HepG2 (cell line): ENCODE measurements around the gene PTGR2. TPM values are rescaled to one million over a fixed set of nuclear protein-coding genes. Genes with fewer than 3 reads are reported as not detected.

Experiments
- HNRNPH1 ChIP-seq: fragments of 200-400 bp; formaldehyde crosslinking; optimal IDR thresholded peaks from 2 replicates; pipeline ENCODE3; 2017; ENCODE audit warnings: mild to moderate bottlenecking, low read depth, low read length
- HOXA5 ChIP-seq: sonication (generic); formaldehyde crosslinking; IDR thresholded peaks from 2 replicates; pipeline ENCODE4 v1.4.0; 2020; ENCODE audit warnings: missing genetic modification reagents
- KLF11 ChIP-seq: IDR thresholded peaks from 2 replicates; pipeline ENCODE4 v1.6.1; 2016; ENCODE audit warnings: missing compliant biosample characterization
- MAFG ChIP-seq: sonication (generic); formaldehyde crosslinking; IDR thresholded peaks from 2 replicates; pipeline ENCODE4 v1.5.1; 2020; ENCODE audit warnings: mild to moderate bottlenecking, missing genetic modification reagents
- PLRG1 ChIP-seq: fragments of 450-650 bp; conservative IDR thresholded peaks from 2 replicates; pipeline ENCODE4 v1.6.1; 2016
- RBM39 ChIP-seq: fragments of 200-400 bp; formaldehyde crosslinking; IDR thresholded peaks from one replicate; pipeline ENCODE4 v1.6.1; 2018; ENCODE audit warnings: antibody characterized with exemption, mild to moderate bottlenecking, low read depth, low read length; ENCODE audit not compliant: poor library complexity, severe bottlenecking
- RFXANK ChIP-seq: IDR thresholded peaks from 2 replicates; pipeline ENCODE4 v1.6.1; 2016
- RFXAP ChIP-seq: sonication (generic); formaldehyde crosslinking; IDR thresholded peaks from 2 replicates; pipeline ENCODE4 v1.4.0; 2020; ENCODE audit warnings: missing genetic modification reagents, borderline replicate concordance
- SIX1 ChIP-seq: sonication (generic); formaldehyde crosslinking; IDR thresholded peaks from 2 replicates; pipeline ENCODE4 v1.4.0; 2020; ENCODE audit warnings: missing genetic modification reagents, borderline replicate concordance
- ZBTB1 ChIP-seq: sonication (generic); formaldehyde crosslinking; IDR thresholded peaks from 2 replicates; pipeline ENCODE4 v1.4.0; 2020; ENCODE audit warnings: missing genetic modification reagents, borderline replicate concordance
- ZFP36L1 ChIP-seq: sonication (generic); formaldehyde crosslinking; IDR thresholded peaks from 2 replicates; pipeline ENCODE4 v1.8.0; 2022; ENCODE audit warnings: mild to moderate bottlenecking, missing genetic modification reagents, moderate library complexity
- ZNF160 ChIP-seq: sonication (generic); formaldehyde crosslinking; IDR thresholded peaks from 2 replicates; pipeline ENCODE4 v1.8.0; 2022; ENCODE audit warnings: mild to moderate bottlenecking, inconsistent platforms, missing genetic modification reagents
- ZNF205 ChIP-seq: IDR thresholded peaks from 2 replicates; pipeline ENCODE4 v1.6.1; 2018; ENCODE audit warnings: missing biosample characterization, missing genetic modification reagents
- ZNF256 ChIP-seq: sonication (generic); formaldehyde crosslinking; conservative IDR thresholded peaks from 2 replicates; pipeline ENCODE4 v1.4.0; 2020; ENCODE audit warnings: missing genetic modification reagents
- ZNF382 ChIP-seq: sonication (generic); formaldehyde crosslinking; IDR thresholded peaks from 2 replicates; pipeline ENCODE4 v1.5.0; 2020; ENCODE audit warnings: missing genetic modification reagents, mild to moderate bottlenecking, borderline replicate concordance
- ZNF75D ChIP-seq: sonication (generic); formaldehyde crosslinking; IDR thresholded peaks from 2 replicates; pipeline ENCODE4 v1.8.1; 2023; ENCODE audit warnings: missing genetic modification reagents, mild to moderate bottlenecking, borderline replicate concordance
- ZSCAN22 ChIP-seq: sonication (generic); formaldehyde crosslinking; IDR thresholded peaks from 2 replicates; pipeline ENCODE4 v1.4.0; 2020; ENCODE audit warnings: mild to moderate bottlenecking, missing genetic modification reagents
- polyA plus RNA-seq, 8 experiments: library from polyadenylated mRNA; depleted of rRNA in 3 of 8; stranded (reverse) in 7 of 8; unstranded in 1 of 8; fragments of >200 nt; fragmentation: Illumina TruSeq in 4 of 8; extraction: Trizol in 4 of 8; gene quantifications; 2 replicates each; pipeline versions ENCODE4 v1.2.1 to v1.2.3, GENCODE V29; 2011 to 2016; ENCODE audit warnings: low read depth in 4 of 8, missing spikeins in 1 of 8, mixed read lengths in 1 of 8; ENCODE audit not compliant: insufficient read depth in 1 of 8
- total RNA-seq, 5 experiments: library from RNA; depleted of rRNA; stranded (reverse); fragments of >200 nt; fragmentation: Illumina TruSeq; extraction: Trizol; gene quantifications; 2 replicates each; pipeline ENCODE4 v1.2.3, GENCODE V29; 2016; ENCODE audit warnings: low read depth in 1 of 5
- TF ChIP-seq, protein P1 (sequence below): sonication (generic); formaldehyde crosslinking; IDR thresholded peaks from 2 replicates; pipeline ENCODE4 v1.8.1; 2022; ENCODE audit warnings: low read depth, mild to moderate bottlenecking, missing genetic modification reagents
- TF ChIP-seq, protein P2 (sequence below): sonication (generic); formaldehyde crosslinking; IDR thresholded peaks from 2 replicates; pipeline ENCODE4 v1.8.1; 2023; ENCODE audit warnings: mild to moderate bottlenecking, missing genetic modification reagents
- TF ChIP-seq, protein P3 (sequence below): sonication (generic); formaldehyde crosslinking; IDR thresholded peaks from 2 replicates; pipeline ENCODE4 v1.4.0; 2020; ENCODE audit warnings: missing genetic modification reagents
- TF ChIP-seq, protein P4 (sequence below): IDR thresholded peaks from 2 replicates; pipeline ENCODE4 v1.6.1; 2016; ENCODE audit warnings: missing compliant biosample characterization, missing genetic modification reagents, borderline replicate concordance

Gene PTGR2
- total and polyA plus RNA-seq, 2 of the 13 experiments (the other 11 are each of a cell fraction or from before 2014, with no cell fraction given), result 3.0 to 4.3 TPM

DNA sequence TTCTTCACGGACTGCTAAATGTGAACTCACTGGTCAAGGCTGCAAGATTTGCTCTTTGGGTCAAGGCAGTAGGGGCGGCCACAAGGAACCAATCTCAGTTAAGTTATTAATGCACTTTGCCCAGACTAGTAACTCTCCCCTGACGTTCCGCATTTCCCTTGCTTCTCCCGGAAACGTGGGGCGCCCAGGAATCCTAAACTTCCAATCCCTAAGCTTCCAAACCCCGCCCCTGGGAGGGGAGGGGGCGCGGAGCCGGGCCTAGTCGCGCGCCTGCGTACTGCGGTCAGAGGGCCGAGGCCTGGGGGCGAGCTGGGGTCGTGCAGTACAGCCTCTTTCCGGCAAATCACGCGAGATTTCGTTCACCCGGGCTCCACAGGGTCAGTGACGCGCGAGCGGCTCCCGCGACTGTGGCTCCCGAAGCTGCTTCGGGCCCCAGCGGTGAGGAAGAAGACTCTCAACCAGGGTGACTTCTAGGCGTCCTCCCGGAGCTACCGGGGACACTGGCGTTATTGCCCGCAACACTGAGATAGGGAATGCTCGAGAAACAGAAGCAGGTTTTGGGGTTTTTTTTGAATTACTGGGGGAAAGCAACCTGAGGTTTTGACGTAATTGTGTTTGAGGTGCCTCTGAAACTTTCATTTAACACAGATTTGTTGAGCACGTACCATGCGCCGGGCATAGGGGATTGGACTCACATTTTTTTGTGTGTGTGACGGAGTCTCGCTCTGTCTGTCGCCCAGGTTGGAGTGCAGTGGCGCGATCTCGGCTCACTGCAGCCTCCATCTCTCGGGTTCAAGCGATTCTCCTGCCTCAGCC is at the start of gene PTGR2 (continued):
- TF ChIP-seq ZNF75D (no peak), ZNF205 (peak; percentile 11; the same call in 1 of the 2 replicates), ZFP36L1 (0 out of 2 replicates have a peak, but pooled peaks have one; percentile 21), ZNF256 (no peak; the same call in 1 of the 2 replicates), ZNF382 (no peak), HNRNPH1 (no peak), RBM39 (peak; percentile 56), ZNF160 (CRISPR knock-in tag) (no peak), ZSCAN22 (CRISPR knock-in tag) (no peak), SIX1 (CRISPR knock-in tag) (no peak), MAFG (CRISPR knock-in tag) (no peak), RFXANK (no peak), HOXA5 (peak; percentile 63), PLRG1 (no peak), ZBTB1 (CRISPR knock-in tag) (no peak), KLF11 (CRISPR knock-in tag) (no peak), RFXAP (CRISPR knock-in tag) (no peak)
- TF ChIP-seq, protein P1, sequence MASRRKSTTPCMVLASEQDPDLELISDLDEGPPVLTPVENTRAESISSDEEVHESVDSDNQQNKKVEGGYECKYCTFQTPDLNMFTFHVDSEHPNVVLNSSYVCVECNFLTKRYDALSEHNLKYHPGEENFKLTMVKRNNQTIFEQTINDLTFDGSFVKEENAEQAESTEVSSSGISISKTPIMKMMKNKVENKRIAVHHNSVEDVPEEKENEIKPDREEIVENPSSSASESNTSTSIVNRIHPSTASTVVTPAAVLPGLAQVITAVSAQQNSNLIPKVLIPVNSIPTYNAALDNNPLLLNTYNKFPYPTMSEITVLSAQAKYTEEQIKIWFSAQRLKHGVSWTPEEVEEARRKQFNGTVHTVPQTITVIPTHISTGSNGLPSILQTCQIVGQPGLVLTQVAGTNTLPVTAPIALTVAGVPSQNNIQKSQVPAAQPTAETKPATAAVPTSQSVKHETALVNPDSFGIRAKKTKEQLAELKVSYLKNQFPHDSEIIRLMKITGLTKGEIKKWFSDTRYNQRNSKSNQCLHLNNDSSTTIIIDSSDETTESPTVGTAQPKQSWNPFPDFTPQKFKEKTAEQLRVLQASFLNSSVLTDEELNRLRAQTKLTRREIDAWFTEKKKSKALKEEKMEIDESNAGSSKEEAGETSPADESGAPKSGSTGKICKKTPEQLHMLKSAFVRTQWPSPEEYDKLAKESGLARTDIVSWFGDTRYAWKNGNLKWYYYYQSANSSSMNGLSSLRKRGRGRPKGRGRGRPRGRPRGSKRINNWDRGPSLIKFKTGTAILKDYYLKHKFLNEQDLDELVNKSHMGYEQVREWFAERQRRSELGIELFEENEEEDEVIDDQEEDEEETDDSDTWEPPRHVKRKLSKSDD (CRISPR knock-in tag), result no peak
- TF ChIP-seq, protein P2, sequence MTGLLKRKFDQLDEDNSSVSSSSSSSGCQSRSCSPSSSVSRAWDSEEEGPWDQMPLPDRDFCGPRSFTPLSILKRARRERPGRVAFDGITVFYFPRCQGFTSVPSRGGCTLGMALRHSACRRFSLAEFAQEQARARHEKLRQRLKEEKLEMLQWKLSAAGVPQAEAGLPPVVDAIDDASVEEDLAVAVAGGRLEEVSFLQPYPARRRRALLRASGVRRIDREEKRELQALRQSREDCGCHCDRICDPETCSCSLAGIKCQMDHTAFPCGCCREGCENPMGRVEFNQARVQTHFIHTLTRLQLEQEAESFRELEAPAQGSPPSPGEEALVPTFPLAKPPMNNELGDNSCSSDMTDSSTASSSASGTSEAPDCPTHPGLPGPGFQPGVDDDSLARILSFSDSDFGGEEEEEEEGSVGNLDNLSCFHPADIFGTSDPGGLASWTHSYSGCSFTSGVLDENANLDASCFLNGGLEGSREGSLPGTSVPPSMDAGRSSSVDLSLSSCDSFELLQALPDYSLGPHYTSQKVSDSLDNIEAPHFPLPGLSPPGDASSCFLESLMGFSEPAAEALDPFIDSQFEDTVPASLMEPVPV, result peak; percentile 55; the same call in 1 of the 2 replicates
- TF ChIP-seq, protein P3, sequence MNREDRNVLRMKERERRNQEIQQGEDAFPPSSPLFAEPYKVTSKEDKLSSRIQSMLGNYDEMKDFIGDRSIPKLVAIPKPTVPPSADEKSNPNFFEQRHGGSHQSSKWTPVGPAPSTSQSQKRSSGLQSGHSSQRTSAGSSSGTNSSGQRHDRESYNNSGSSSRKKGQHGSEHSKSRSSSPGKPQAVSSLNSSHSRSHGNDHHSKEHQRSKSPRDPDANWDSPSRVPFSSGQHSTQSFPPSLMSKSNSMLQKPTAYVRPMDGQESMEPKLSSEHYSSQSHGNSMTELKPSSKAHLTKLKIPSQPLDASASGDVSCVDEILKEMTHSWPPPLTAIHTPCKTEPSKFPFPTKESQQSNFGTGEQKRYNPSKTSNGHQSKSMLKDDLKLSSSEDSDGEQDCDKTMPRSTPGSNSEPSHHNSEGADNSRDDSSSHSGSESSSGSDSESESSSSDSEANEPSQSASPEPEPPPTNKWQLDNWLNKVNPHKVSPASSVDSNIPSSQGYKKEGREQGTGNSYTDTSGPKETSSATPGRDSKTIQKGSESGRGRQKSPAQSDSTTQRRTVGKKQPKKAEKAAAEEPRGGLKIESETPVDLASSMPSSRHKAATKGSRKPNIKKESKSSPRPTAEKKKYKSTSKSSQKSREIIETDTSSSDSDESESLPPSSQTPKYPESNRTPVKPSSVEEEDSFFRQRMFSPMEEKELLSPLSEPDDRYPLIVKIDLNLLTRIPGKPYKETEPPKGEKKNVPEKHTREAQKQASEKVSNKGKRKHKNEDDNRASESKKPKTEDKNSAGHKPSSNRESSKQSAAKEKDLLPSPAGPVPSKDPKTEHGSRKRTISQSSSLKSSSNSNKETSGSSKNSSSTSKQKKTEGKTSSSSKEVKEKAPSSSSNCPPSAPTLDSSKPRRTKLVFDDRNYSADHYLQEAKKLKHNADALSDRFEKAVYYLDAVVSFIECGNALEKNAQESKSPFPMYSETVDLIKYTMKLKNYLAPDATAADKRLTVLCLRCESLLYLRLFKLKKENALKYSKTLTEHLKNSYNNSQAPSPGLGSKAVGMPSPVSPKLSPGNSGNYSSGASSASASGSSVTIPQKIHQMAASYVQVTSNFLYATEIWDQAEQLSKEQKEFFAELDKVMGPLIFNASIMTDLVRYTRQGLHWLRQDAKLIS (CRISPR knock-in tag), result no peak
- TF ChIP-seq, protein P4, sequence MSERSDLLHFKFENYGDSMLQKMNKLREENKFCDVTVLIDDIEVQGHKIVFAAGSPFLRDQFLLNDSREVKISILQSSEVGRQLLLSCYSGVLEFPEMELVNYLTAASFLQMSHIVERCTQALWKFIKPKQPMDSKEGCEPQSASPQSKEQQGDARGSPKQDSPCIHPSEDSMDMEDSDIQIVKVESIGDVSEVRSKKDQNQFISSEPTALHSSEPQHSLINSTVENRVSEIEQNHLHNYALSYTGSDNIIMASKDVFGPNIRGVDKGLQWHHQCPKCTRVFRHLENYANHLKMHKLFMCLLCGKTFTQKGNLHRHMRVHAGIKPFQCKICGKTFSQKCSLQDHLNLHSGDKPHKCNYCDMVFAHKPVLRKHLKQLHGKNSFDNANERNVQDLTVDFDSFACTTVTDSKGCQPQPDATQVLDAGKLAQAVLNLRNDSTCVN (CRISPR knock-in tag), result no peak
